Tibial artery (tissue), 4 donors: ENCODE measurements around the gene ANKUB1.

Source experiments
- DNase-seq, 2 donors: peaks; one replicate each; pipeline ENCODE4 v3.0.0-alpha.2; 2019
- H3K27ac ChIP-seq, 2 donors: fragments of 200-600 bp; sonication (generic) in 1 of 2; 1 replicate in 1 of 2; 2 replicates in 1 of 2; pipeline ENCODE4 v1.5.1; 2018 to 2019; ENCODE audit warnings: mild to moderate bottlenecking in 1 of 2
- H3K27me3 ChIP-seq, 2 donors: fragments of 200-600 bp; sonication (generic) in 1 of 2; one replicate each; pipeline versions ENCODE4 v1.5.1 to v1.6.0; 2016 to 2019
- H3K36me3 ChIP-seq, 3 donors: fragments of 200-600 bp; sonication (generic) in 2 of 3; one replicate each; pipeline ENCODE4 v1.5.1; 2016 to 2019; ENCODE audit warnings: mild to moderate bottlenecking in 2 of 3
- H3K4me1 ChIP-seq, 4 donors: fragments of 200-600 bp; sonication (generic) in 2 of 4; 1 replicate in 3 of 4; 2 replicates in 1 of 4; pipeline ENCODE4 v1.5.1; 2016 to 2019
- H3K4me3 ChIP-seq, 2 donors: fragments of 200-600 bp; sonication (generic) in 1 of 2; 1 replicate in 1 of 2; 2 replicates in 1 of 2; pipeline ENCODE4 v1.5.1; 2018 to 2019; ENCODE audit warnings: mild to moderate bottlenecking in 2 of 2
- H3K9me3 ChIP-seq, 3 donors: fragments of 200-600 bp; sonication (generic) in 1 of 3; one replicate each; pipeline ENCODE4 v1.5.1; 2016 to 2019
- intact Hi-C: fragments of 100-400 bp; cut with DNase I; formaldehyde crosslinking; loops from one replicate; pipeline ENCODE4 v1.15.0; 2023; ENCODE audit warnings: low total_unique reads
- TF ChIP-seq, protein P1 (sequence below), 2 experiments: fragments of 200-600 bp in 1 of 2; fragments of 450-650 bp in 1 of 2; IDR thresholded peaks; one replicate each; pipeline ENCODE4 v1.5.1; 2017 to 2019; ENCODE audit warnings: antibody characterized with exemption in 2 of 2, mild to moderate bottlenecking in 1 of 2, moderate library complexity in 1 of 2

The ANKUB1 gene

DNA sequence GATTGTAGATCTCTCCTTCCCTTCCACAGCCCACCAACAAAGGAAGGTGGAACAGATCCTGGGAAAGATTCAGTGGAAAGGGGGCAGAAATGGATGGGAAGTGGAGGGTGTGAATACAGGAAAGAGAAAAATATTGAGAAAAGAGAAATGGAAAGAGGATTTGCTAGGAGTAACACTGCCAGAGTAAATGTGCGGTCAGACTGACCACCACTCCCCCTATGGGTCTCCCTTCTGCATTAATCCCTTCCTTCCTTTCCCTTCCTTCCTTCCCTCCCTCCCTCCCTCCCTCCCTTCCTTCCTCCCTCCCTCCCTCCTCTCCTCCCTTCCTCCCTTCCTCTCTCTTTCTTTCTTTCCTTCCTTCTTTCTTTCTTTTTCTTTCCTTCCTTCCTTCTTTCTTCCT lies 28.1 kb downstream of the ANKUB1 start:
- Histone ChIP-seq H3K4me3 (no peak overlapping the region), H3K27me3 (peaks cover 0 to 3% of the 10 kb centered on the region in 2 donors), H3K36me3 (no peaks in the 10 kb centered on the region), H3K9me3 (no peaks in the 10 kb centered on the region), H3K4me1 (no peaks in the 10 kb centered on the region), H3K27ac (no peak overlapping the region)
- no peak for DNase-seq
- intact Hi-C loops: no loop called here
- TF ChIP-seq, protein P1, sequence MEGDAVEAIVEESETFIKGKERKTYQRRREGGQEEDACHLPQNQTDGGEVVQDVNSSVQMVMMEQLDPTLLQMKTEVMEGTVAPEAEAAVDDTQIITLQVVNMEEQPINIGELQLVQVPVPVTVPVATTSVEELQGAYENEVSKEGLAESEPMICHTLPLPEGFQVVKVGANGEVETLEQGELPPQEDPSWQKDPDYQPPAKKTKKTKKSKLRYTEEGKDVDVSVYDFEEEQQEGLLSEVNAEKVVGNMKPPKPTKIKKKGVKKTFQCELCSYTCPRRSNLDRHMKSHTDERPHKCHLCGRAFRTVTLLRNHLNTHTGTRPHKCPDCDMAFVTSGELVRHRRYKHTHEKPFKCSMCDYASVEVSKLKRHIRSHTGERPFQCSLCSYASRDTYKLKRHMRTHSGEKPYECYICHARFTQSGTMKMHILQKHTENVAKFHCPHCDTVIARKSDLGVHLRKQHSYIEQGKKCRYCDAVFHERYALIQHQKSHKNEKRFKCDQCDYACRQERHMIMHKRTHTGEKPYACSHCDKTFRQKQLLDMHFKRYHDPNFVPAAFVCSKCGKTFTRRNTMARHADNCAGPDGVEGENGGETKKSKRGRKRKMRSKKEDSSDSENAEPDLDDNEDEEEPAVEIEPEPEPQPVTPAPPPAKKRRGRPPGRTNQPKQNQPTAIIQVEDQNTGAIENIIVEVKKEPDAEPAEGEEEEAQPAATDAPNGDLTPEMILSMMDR (IDR thresholded peaks at IDR 0.05): no peak

DNA sequence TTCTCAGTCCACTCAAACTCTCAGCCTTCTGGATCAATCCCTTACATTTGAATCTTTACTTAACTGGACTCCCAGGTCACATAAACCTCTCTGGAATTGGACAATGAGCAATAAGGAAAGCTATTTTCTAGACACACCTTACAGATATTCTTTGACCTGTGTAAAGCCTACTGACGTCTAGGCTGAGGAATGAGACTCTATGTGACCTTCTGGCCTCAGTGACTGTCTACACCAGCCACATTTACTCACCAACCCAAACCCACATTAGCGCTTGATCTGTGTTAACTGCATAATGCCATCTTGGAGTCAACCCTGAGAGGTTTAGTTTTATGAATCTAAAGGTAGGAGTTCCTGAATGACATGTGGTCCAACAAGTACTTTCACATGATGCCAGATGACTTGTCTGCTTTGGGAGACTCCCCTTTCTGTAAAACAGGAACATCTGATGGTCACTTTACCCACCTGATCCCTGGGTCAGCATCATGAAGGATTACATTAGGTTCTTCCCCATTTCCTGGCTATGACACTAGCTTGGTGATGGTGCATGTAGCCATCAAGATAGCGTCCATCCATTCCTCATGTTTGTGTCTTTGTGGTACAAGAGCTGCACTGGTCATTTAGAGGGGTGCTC lies 28.7 kb downstream of the ANKUB1 start:
- no peak overlapping the region for H3K4me3 ChIP-seq
- H3K27ac ChIP-seq: no peak overlapping the region
- H3K9me3 ChIP-seq: no peaks in the 10 kb centered on the region
- no peak for DNase-seq
- H3K4me1 ChIP-seq: no peaks in the 10 kb centered on the region
- no peaks in the 10 kb centered on the region for H3K36me3 ChIP-seq
- TF ChIP-seq, protein P1 (IDR thresholded peaks at IDR 0.05): no peak
- intact Hi-C loops: no loop called here
- peaks cover 0 to 3% of the 10 kb centered on the region in 2 donors for H3K27me3 ChIP-seq

DNA sequence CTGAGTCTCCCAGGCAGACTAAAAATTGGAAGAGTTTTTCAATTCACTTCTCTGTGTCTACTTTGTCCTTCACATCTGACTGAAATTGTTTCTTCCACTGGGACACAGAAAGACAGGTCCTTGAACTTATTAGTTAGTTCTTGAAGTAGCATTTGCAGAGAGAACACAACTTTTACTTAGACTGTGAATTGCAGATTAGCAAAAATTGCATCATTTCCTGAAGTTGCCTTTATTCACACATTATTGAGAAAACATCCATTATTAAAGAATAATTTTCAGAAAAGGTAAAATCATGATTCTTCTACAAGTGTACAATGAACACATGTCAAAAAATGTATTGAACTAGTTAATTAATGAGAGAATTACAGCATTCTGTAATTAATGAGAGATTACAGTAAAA lies 38.6 kb downstream of the ANKUB1 start:
- no peak overlapping the region for H3K4me3 ChIP-seq
- H3K4me1 ChIP-seq: peaks cover 0 to 10% (median 5%) of the 10 kb centered on the region in 4 donors
- no peak overlapping the region for H3K27ac ChIP-seq
- H3K9me3 ChIP-seq: no peaks in the 10 kb centered on the region
- H3K27me3 ChIP-seq: no peaks in the 10 kb centered on the region
- intact Hi-C loops: no loop called here
- TF ChIP-seq, protein P1 (IDR thresholded peaks at IDR 0.05): no peak
- H3K36me3 ChIP-seq: peaks cover 9 to 17% (median 15%) of the 10 kb centered on the region in 3 donors
- no peak for DNase-seq

DNA sequence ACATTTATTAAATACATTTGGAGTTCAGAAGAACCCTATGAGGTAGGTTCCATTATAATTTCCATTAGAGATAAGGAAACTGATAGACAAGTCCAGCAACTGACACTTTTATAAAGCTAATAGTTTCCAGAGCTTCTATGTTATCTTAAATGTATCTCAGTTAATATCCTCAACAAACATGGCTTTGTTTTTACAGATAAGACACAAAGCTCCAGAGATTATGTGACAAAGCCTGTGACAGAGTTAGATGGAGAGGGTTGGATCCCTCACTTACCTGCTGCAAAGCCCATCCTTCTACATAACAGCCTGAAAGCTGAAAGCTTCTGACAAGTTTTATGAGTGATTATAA lies 39.6 kb downstream of the ANKUB1 start:
- peak overlapping the region; percentile 73 to 86 for H3K4me3 ChIP-seq
- no peaks in the 10 kb centered on the region for H3K9me3 ChIP-seq
- H3K4me1 ChIP-seq: peaks cover 0 to 10% (median 5%) of the 10 kb centered on the region in 4 donors
- no peaks in the 10 kb centered on the region for H3K27me3 ChIP-seq
- no peak for DNase-seq
- H3K27ac ChIP-seq: peak overlapping the region; percentile 78 to 80
- intact Hi-C loops: no loop called here
- H3K36me3 ChIP-seq: peaks cover 18 to 25% (median 24%) of the 10 kb centered on the region in 3 donors
- TF ChIP-seq, protein P1 (IDR thresholded peaks at IDR 0.05): no peak

DNA sequence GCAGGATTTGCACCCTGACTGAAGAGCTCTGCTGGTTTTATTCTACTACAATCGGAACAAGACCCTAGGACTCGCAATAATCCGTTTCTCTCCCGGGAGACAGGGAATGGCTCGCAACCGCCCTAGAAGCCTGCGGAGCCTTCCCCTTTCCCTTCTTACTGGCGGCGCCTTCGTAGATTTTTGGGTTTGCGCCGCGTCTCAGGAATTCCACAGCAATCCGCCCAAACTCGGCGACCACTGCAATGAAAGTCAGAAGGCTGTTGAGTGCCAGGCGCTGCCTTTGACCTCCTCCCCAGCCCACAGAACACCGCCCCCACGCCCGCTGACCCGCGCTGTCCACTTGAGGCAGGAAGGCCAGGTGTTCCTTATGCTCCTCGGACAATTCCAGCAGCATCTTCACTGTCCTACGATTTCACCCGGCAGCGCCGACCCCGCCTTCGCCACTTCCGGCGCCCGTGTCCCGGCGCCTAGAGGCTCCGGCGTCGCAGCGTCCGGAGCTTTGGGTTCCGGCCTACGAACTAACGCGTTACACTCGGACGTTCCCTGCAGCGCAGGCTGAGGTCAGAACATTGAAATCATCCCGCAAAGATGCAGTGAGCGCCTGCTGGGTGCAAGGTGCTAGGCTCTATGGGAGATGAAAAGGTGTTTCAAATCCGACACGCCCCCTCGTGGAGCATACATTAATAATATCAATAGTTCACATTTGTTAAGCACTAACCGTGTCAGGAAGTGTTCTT lies 40.1 kb downstream of the ANKUB1 start, which contains the start of gene COMMD2:
Gene COMMD2 (minus strand): TSS at position 439 of the 737 bp plus-strand sequence. CDS start 45 bp downstream, at position 394.
- H3K27ac ChIP-seq: peak within 1 kb of the TSS; percentile 78 to 80
- H3K36me3 ChIP-seq: peaks cover 23 to 31% (median 30%) of the 10 kb centered on the region in 3 donors
- DNase-seq: peak; percentile 63 to 82
- H3K4me1 ChIP-seq: peaks cover 0 to 10% (median 5%) of the 10 kb centered on the region in 4 donors
- no peaks in the 10 kb centered on the region for H3K9me3 ChIP-seq
- peak within 1 kb of the TSS; percentile 73 to 86 for H3K4me3 ChIP-seq
- intact Hi-C loops: no loop called here
- TF ChIP-seq, protein P1 (IDR thresholded peaks at IDR 0.05): peak; percentile 26 to 39
- H3K27me3 ChIP-seq: no peaks in the 10 kb centered on the region
